Astrocyte (in vitro differentiated cells and primary cell): ENCODE measurements around the gene LENG1. TPM values are rescaled to one million over a fixed set of nuclear protein-coding genes. Genes with fewer than 3 reads are reported as not detected.
A peak's percentile ranks its signal among the peaks of the same experiment; 100 is the strongest.
"Not testable (repeated sequence)": the region's sequence is repeated elsewhere in the genome, so short reads cannot be mapped to it uniquely, and the experiment has no call there.

Experiments used
- DNase-seq: peaks from one replicate; pipeline ENCODE4 v3.0.0-alpha.2; 2010; ENCODE audit warnings: low read depth
- FAIRE-seq: peaks from 2 replicates; lab custom pipeline; 2011; peaks lifted over from hg19 to GRCh38; lab: Jason Lieb, UNC
- H2AFZ ChIP-seq: 2 replicates; pipeline ENCODE4 v1.6.0; 2012; ENCODE audit warnings: low read depth, low read length, inconsistent platforms
- H3K27ac ChIP-seq: 2 replicates; pipeline ENCODE4 v1.5.1; 2011; ENCODE audit warnings: low read depth, low read length, inconsistent platforms
- H3K27me3 ChIP-seq: 2 replicates; pipeline ENCODE4 v1.6.0; 2011; ENCODE audit warnings: low read length, inconsistent platforms; ENCODE audit not compliant: insufficient read depth
- H3K36me3 ChIP-seq: 2 replicates; pipeline ENCODE4 v1.5.1; 2011; ENCODE audit warnings: low read length, inconsistent platforms; ENCODE audit not compliant: insufficient read depth
- H3K4me1 ChIP-seq: 2 replicates; pipeline ENCODE4 v1.5.1; 2011; ENCODE audit warnings: low read length, inconsistent platforms; ENCODE audit not compliant: insufficient read depth
- H3K4me2 ChIP-seq: 2 replicates; pipeline ENCODE4 v1.6.0; 2012; ENCODE audit warnings: low read length, inconsistent platforms
- H3K4me3 ChIP-seq: 2 replicates; pipeline ENCODE4 v1.5.1; 2011; ENCODE audit warnings: low read depth, mild to moderate bottlenecking, low read length, inconsistent platforms; ENCODE audit not compliant: insufficient read depth
- H3K79me2 ChIP-seq: 2 replicates; pipeline ENCODE4 v1.6.0; 2012; ENCODE audit warnings: mild to moderate bottlenecking, low read length, inconsistent platforms; ENCODE audit not compliant: insufficient read depth
- H3K9ac ChIP-seq: 2 replicates; pipeline ENCODE4 v1.6.0; 2012; ENCODE audit warnings: mild to moderate bottlenecking, low read length, inconsistent platforms
- H3K9me3 ChIP-seq: 2 replicates; pipeline ENCODE4 v1.5.1; 2012; ENCODE audit warnings: low read depth, mild to moderate bottlenecking, low read length, inconsistent platforms; ENCODE audit not compliant: insufficient read depth
- H4K20me1 ChIP-seq: 2 replicates; pipeline ENCODE4 v1.6.0; 2012; ENCODE audit warnings: low read length, inconsistent platforms; ENCODE audit not compliant: insufficient read depth
- H3K27ac Mint-ChIP-seq: one replicate; pipeline ENCODE4 v1.8.0; 2021; ENCODE audit warnings: mild to moderate bottlenecking, mixed read lengths; ENCODE audit not compliant: unreplicated experiment
- H3K27me3 Mint-ChIP-seq: one replicate; pipeline ENCODE4 v1.8.0; 2021; ENCODE audit warnings: low read depth, mixed read lengths; ENCODE audit not compliant: unreplicated experiment
- H3K36me3 Mint-ChIP-seq: one replicate; pipeline ENCODE4 v1.8.0; 2021; ENCODE audit warnings: low read depth, mixed read lengths; ENCODE audit not compliant: unreplicated experiment
- H3K4me1 Mint-ChIP-seq: one replicate; pipeline ENCODE4 v1.8.0; 2021; ENCODE audit warnings: low read depth, mixed read lengths; ENCODE audit not compliant: unreplicated experiment
- H3K4me3 Mint-ChIP-seq: one replicate; pipeline ENCODE4 v1.8.0; 2021; ENCODE audit warnings: mild to moderate bottlenecking, moderate library complexity, mixed read lengths; ENCODE audit not compliant: unreplicated experiment
- H3K9me3 Mint-ChIP-seq: one replicate; pipeline ENCODE4 v1.8.0; 2021; ENCODE audit warnings: mild to moderate bottlenecking, mixed read lengths; ENCODE audit not compliant: unreplicated experiment
- CTCF ChIP-seq: IDR thresholded peaks from 2 replicates; pipeline ENCODE4 v1.5.1; 2011; ENCODE audit warnings: low read depth, mild to moderate bottlenecking, inconsistent platforms, low read length, moderate library complexity; ENCODE audit not compliant: insufficient read depth
- EZH2 ChIP-seq: IDR thresholded peaks from 2 replicates; pipeline ENCODE4 v1.6.1; 2012; ENCODE audit warnings: mild to moderate bottlenecking, low read length, inconsistent platforms; ENCODE audit not compliant: insufficient read depth
- total RNA-seq: library from RNA; stranded (reverse); gene quantifications from 2 replicates; pipeline ENCODE4 v1.2.1, GENCODE V29; 2021

The LENG1 gene
- total RNA-seq, 1 donor from 2014 or later = 4.8 TPM

GRCh38 chr19:54207983-54208783, 48.7 kb upstream of the LENG1 start:
- H3K9ac ChIP-seq = peak overlapping the region; percentile 61
- Mint-ChIP-seq H3K4me3 (peak overlapping the region; percentile 42), H3K4me1 (peaks cover 41% of the 10 kb centered on the region), H3K9me3 (no peaks in the 10 kb centered on the region), H3K27me3 (no peaks in the 10 kb centered on the region), H3K27ac (peak overlapping the region; percentile 17), H3K36me3 (peaks cover 19% of the 10 kb centered on the region)
- peaks cover 62% of the 10 kb centered on the region for H3K79me2 ChIP-seq
- peak; percentile 72 for DNase-seq
- H3K4me3 ChIP-seq = no peak overlapping the region
- FAIRE-seq = no peak
- peaks cover 37% of the 10 kb centered on the region for H3K36me3 ChIP-seq
- TF ChIP-seq EZH2 = no peak
- TF ChIP-seq CTCF = no peak
- H3K4me1 ChIP-seq = peaks cover 47% of the 10 kb centered on the region
- H3K27ac ChIP-seq = no peak overlapping the region
- H3K27me3 ChIP-seq = no peaks in the 10 kb centered on the region
- peaks cover 98% of the 10 kb centered on the region for H4K20me1 ChIP-seq
- H3K4me2 ChIP-seq = peak overlapping the region; percentile 45
- H2AFZ ChIP-seq = no peak overlapping the region
- no peaks in the 10 kb centered on the region for H3K9me3 ChIP-seq

- Mint-ChIP-seq H3K27ac (peak overlapping the region; percentile 13), H3K4me1 (peaks cover 47% of the 10 kb centered on the region), H3K4me3 (no peak overlapping the region), H3K9me3 (no peaks in the 10 kb centered on the region), H3K27me3 (no peaks in the 10 kb centered on the region), H3K36me3 (peaks cover 19% of the 10 kb centered on the region)
- Histone ChIP-seq H3K9ac (peak overlapping the region; percentile 61), H3K9me3 (no peaks in the 10 kb centered on the region), H3K4me3 (no peak overlapping the region), H3K4me2 (peak overlapping the region; percentile 45), H3K27ac (no peak overlapping the region), H3K79me2 (peaks cover 68% of the 10 kb centered on the region), H4K20me1 (peaks cover 98% of the 10 kb centered on the region), H3K4me1 (peaks cover 53% of the 10 kb centered on the region), H3K36me3 (peaks cover 43% of the 10 kb centered on the region), H3K27me3 (no peaks in the 10 kb centered on the region), H2AFZ (no peak overlapping the region)
- TF ChIP-seq EZH2 = no peak
- no peak for TF ChIP-seq CTCF
- DNase-seq (no peak), FAIRE-seq (no peak)
These were observed 48.1 kb upstream of the LENG1 start for GRCh38 chr19:54207676-54207982.

GRCh38 chr19:54207193-54207592, 47.7 kb upstream of the LENG1 start:
- not testable (repeated sequence) for H3K27ac Mint-ChIP-seq

More at GRCh38 chr19:54207193-54207592, 47.7 kb upstream of the LENG1 start:
- not testable (repeated sequence) for H3K27ac ChIP-seq, DNase-seq, H3K9me3 ChIP-seq, H2AFZ ChIP-seq, H3K9me3 Mint-ChIP-seq, H3K4me3 ChIP-seq, H3K4me2 ChIP-seq, FAIRE-seq, H3K4me3 Mint-ChIP-seq, H3K27me3 Mint-ChIP-seq, H3K27me3 ChIP-seq
- Histone ChIP-seq H3K36me3 (peaks cover 47% of the 10 kb centered on the region), H3K9ac (peak overlapping the region; percentile 24), H3K4me1 (peaks cover 57% of the 10 kb centered on the region), H3K79me2 (peaks cover 72% of the 10 kb centered on the region), H4K20me1 (peaks cover 98% of the 10 kb centered on the region)
- H3K36me3 Mint-ChIP-seq = peaks cover 22% of the 10 kb centered on the region
- peaks cover 51% of the 10 kb centered on the region for H3K4me1 Mint-ChIP-seq
